Measurements from ENCODE around the gene ITPR2. TPM values are rescaled to one million over a fixed set of nuclear protein-coding genes. Genes with fewer than 3 reads are reported as not detected.

ITPR2 gene
- total and polyA plus RNA-seq, 2 of the 8 experiments (the other 6 are each of a cell fraction or from before 2014, with no cell fraction given), result 4.1 to 48.3 TPM

DNA sequence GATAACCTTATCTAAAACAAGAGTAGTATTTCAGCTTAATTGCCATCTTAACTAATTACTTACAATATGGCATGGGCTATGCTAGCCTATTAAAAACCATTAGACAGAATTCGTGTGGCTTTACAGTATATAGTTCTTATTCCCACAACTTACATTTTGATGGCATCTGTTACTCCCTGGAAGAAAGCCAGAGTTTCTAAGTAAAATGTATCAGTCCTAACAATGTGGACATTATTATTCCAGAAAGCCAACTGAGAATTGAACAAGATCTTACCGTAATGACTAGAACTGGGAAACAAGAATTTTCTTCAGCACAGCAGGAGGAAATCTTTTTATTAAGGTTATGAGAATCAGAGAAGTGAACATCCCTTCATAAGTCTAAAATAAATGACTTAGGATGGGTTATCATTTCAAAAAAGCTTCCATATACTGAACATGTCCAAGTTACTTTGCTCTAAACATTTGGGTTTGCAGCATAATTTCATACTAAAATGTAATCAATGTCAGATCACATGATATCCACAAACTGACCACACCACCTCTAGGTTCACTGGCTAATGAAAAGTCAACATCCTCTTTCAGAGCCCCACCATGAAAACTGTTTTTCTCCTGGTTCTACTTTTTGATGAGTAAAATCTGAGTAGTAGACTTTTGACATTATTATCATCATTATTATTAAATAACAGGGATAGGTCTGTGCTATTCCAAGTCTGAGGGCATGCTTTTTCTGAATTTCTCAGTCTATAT lies 457.9 kb downstream of the ITPR2 start:
- Histone ChIP-seq H3K4me2 (ENCODE audit: insufficient read depth in 1 of 2, low read depth in 2 of 2, low read length in 2 of 2) (no peak overlapping the region), H2BK15ac (ENCODE audit: low read length) (no peak overlapping the region), H2BK120ac (replicated peaks; ENCODE audit: low read depth, low read length) (no peak overlapping the region), H3K36me3 (ENCODE audit: control insufficient read depth in 2 of 4, insufficient read depth in 4 of 4, low read length in 3 of 4) (no peaks in the 10 kb centered on the region), H3K27ac (ENCODE audit: low read depth, low read length) (no peak overlapping the region), H3K79me1 (ENCODE audit: low read depth, low read length) (no peaks in the 10 kb centered on the region), H3K9me3 (ENCODE audit: insufficient read depth in 2 of 2, low read depth in 1 of 2, low read length in 1 of 2) (no peaks in the 10 kb centered on the region), H2BK12ac (ENCODE audit: low read depth, low read length) (no peak overlapping the region), H3K4me3 (ENCODE audit: extremely low read depth in 1 of 4, insufficient read depth in 2 of 4, low read depth in 3 of 4, low read length in 4 of 4) (no peak overlapping the region), H4K5ac (ENCODE audit: insufficient read length, low read depth, low read length) (no peak overlapping the region), H4K20me1 (replicated peaks in 1 of 2; ENCODE audit: control insufficient read depth in 1 of 2, insufficient read depth in 2 of 2, low read length in 2 of 2) (no peaks in the 10 kb centered on the region), H2AK5ac (ENCODE audit: low read depth, low read length) (no peak overlapping the region), H2BK20ac (ENCODE audit: low read length) (no peak overlapping the region), H2BK5ac (ENCODE audit: low read depth, low read length) (no peak overlapping the region), H3K27me3 (replicated peaks in 1 of 4; ENCODE audit: control insufficient read depth in 3 of 4, extremely low read depth in 1 of 4, insufficient read depth in 3 of 4, low read length in 3 of 4) (no peaks in the 10 kb centered on the region), H3K23ac (ENCODE audit: insufficient read length) (no peak overlapping the region), H3K14ac (ENCODE audit: insufficient read length) (no peak overlapping the region), H4K8ac (ENCODE audit: extremely low read depth, insufficient read depth, low read length) (no peak overlapping the region), H2AFZ (ENCODE audit: low read length) (no peak overlapping the region), H3K4me1 (replicated peaks in 1 of 4; ENCODE audit: control insufficient read depth in 3 of 4, insufficient read depth in 4 of 4, low read length in 3 of 4) (no peaks in the 10 kb centered on the region), H3K23me2 (ENCODE audit: low read depth, low read length) (no peaks in the 10 kb centered on the region), H4K91ac (replicated peaks; ENCODE audit: insufficient read length, low read length) (no peak overlapping the region), H3K4ac (replicated peaks; ENCODE audit: insufficient read length, low read depth, low read length) (no peak overlapping the region), H3K9ac (replicated peaks in 1 of 4; ENCODE audit: extremely low read depth in 1 of 4, low read depth in 3 of 4, low read length in 3 of 4) (no peak overlapping the region), H3K79me2 (ENCODE audit: control insufficient read depth in 1 of 2, insufficient read depth in 2 of 2, low read length in 2 of 2) (no peaks in the 10 kb centered on the region), H3K56ac (replicated peaks; ENCODE audit: insufficient read length, low read depth, low read length) (no peak overlapping the region), H3K18ac (ENCODE audit: extremely low read depth, low read length) (no peak overlapping the region)
- DNase-seq (ENCODE audit: low read depth in 1 of 2, low spot score in 2 of 2) (no peak), FAIRE-seq (no peak)
- POLR2A ChIA-PET (ENCODE audit: partially characterized antibody), result no interaction called here
- CTCF ChIA-PET (ENCODE audit: partially characterized antibody), result no interaction called here
- WGBS, 2 experiments (ENCODE audit: extremely low coverage in 1 of 2, insufficient coverage in 1 of 2, insufficient read length in 1 of 2, insufficient replicate concordance in 2 of 2, low coverage in 1 of 2, low lambda C conversion rate in 2 of 2, missing lambda C conversion rate in 1 of 2), result 88% methylated on average over 2 of the region's 2 CpGs; no CpG with 5 or more reads in 1 of the 2 experiments
- TF ChIP-seq EP300 (IDR thresholded peaks at IDR 0.05; ENCODE audit: borderline replicate concordance in 1 of 2, low read depth in 2 of 2, low read length in 2 of 2), result no peak
- TF ChIP-seq ATF2 (IDR thresholded peaks at IDR 0.05; ENCODE audit: low read length), result no peak
- TF ChIP-seq TAF7 (optimal IDR thresholded peaks at IDR 0.05; ENCODE audit: borderline replicate concordance, low read depth, low read length), result no peak
- TF ChIP-seq, protein P1, sequence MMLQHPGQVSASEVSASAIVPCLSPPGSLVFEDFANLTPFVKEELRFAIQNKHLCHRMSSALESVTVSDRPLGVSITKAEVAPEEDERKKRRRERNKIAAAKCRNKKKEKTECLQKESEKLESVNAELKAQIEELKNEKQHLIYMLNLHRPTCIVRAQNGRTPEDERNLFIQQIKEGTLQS (IDR thresholded peaks at IDR 0.05; ENCODE audit: insufficient read depth, low read depth, low read length), result no peak
- no peak for TF ChIP-seq EZH2 (IDR thresholded peaks at IDR 0.05; ENCODE audit: low read depth, low read length, severe bottlenecking)
- no peak for TF ChIP-seq YY1 (IDR thresholded peaks at IDR 0.05; ENCODE audit: low read depth, low read length)
- no peak for TF ChIP-seq RBBP5 (IDR thresholded peaks at IDR 0.05; ENCODE audit: borderline replicate concordance, low read depth, low read length)
